ENCODE measurements around the gene ACBD5.

GRCh38 chr10:27230022-27230421, 10.6 kb downstream of the ACBD5 start:
- TF ChIP-seq CTCF (IDR thresholded peaks at IDR 0.05) (no peak), POLR2AphosphoS5 (IDR thresholded peaks at IDR 0.05) (no peak)
